GM12878 (cell line): ENCODE measurements around the gene KATNB1. TPM values are rescaled to one million over a fixed set of nuclear protein-coding genes. Genes with fewer than 3 reads are reported as not detected.

Experiments
- ATAC-seq: fragments of 200-7000 bp; cut with Tn5 transposase; 3 replicates; pipeline ENCODE4 v1.9.1; 2020; ENCODE audit warnings: mild to moderate bottlenecking, moderate library complexity
- BruUV-seq: library from RNA; stranded (reverse); fragments of 400-500 nt; replicated peaks from 2 replicates; lab custom pipeline; 2021; lab: Mats Ljungman, UMichigan
- CTCF ChIA-PET: fragments of 300-600 bp; sonication (Branson Sonifier 250); formaldehyde crosslinking; extraction: SDS; loops from one replicate; lab custom pipeline; 2021; ENCODE audit warnings: inconsistent platforms; lab: Yijun Ruan, JAX
- POLR2A ChIA-PET: fragments of 350-600 bp; formaldehyde crosslinking; extraction: SDS; loops from one replicate; lab custom pipeline; 2021; ENCODE audit warnings: inconsistent platforms; lab: Charles Lee
- RAD21 ChIA-PET: fragments of 300-600 bp; sonication (Branson Sonifier 250); formaldehyde crosslinking; loops from one replicate; lab custom pipeline; 2023; ENCODE audit warnings: antibody characterized with exemption; ENCODE audit not compliant: unreplicated experiment; lab: Charles Lee
- SMC1A ChIA-PET: fragments of 300-600 bp; sonication (Branson Sonifier 250); formaldehyde crosslinking; loops from one replicate; lab custom pipeline; 2023; ENCODE audit not compliant: unreplicated experiment, uncharacterized antibody; lab: Charles Lee
- DNase-seq: peaks from one replicate; pipeline ENCODE4 v3.0.0-alpha.2; 2011; ENCODE audit warnings: low read depth, low spot score
- FAIRE-seq: peaks from 3 replicates; lab custom pipeline; 2011; peaks lifted over from hg19 to GRCh38; lab: Jason Lieb, UNC
- H2AFZ ChIP-seq: 2 replicates; pipeline ENCODE4 v1.6.0; 2011; ENCODE audit warnings: low read depth, low read length, control low read depth; ENCODE audit not compliant: control insufficient read depth
- H3K27ac ChIP-seq: 2 replicates; pipeline ENCODE4 v1.5.1; 2011; ENCODE audit warnings: control low read depth; ENCODE audit not compliant: control insufficient read depth, insufficient read depth
- H3K27me3 ChIP-seq, 2 experiments: replicated peaks in 1 of 2; 2 replicates each; pipeline versions ENCODE4 v1.6.0 to v1.6.1; 2011; ENCODE audit warnings: low read length in 1 of 2; ENCODE audit not compliant: control insufficient read depth in 2 of 2, insufficient read depth in 2 of 2
- H3K36me3 ChIP-seq, 2 experiments: 2 replicates each; pipeline ENCODE4 v1.5.1; 2011; ENCODE audit warnings: low read length in 1 of 2; ENCODE audit not compliant: control insufficient read depth in 2 of 2, insufficient read depth in 2 of 2
- H3K4me1 ChIP-seq: 2 replicates; pipeline ENCODE4 v1.6.1; 2011; ENCODE audit warnings: mild to moderate bottlenecking, low read length, moderate library complexity, mixed read lengths; ENCODE audit not compliant: control insufficient read depth, insufficient read depth
- H3K4me2 ChIP-seq: 2 replicates; pipeline ENCODE4 v1.6.0; 2011; ENCODE audit warnings: control low read depth; ENCODE audit not compliant: control insufficient read depth, insufficient read depth
- H3K4me3 ChIP-seq: fragments of 200-600 bp; sonication (generic); 2 replicates; pipeline ENCODE4 v1.5.1; 2016
- H3K79me2 ChIP-seq: 2 replicates; pipeline ENCODE4 v1.6.0; 2011; ENCODE audit warnings: low read length; ENCODE audit not compliant: control insufficient read depth, insufficient read depth
- H3K9ac ChIP-seq: 2 replicates; pipeline ENCODE4 v1.8.0; 2011; ENCODE audit warnings: low read length, control low read depth, mixed read lengths; ENCODE audit not compliant: control insufficient read depth, insufficient read depth
- H3K9me3 ChIP-seq: replicated peaks from 3 replicates; pipeline ENCODE4 v1.5.1; 2011; ENCODE audit warnings: mild to moderate bottlenecking, low read length; ENCODE audit not compliant: control insufficient read depth, insufficient read depth
- H4K20me1 ChIP-seq: 2 replicates; pipeline ENCODE4 v1.6.0; 2011; ENCODE audit not compliant: control insufficient read depth, insufficient read depth
- ASH2L ChIP-seq: fragments of 300-600, 200-600 bp; sonication (generic); IDR thresholded peaks from 2 replicates; pipeline ENCODE4 v1.6.1; 2017; ENCODE audit warnings: low read depth, mild to moderate bottlenecking, borderline replicate concordance
- BCL11A ChIP-seq: IDR thresholded peaks from 2 replicates; pipeline ENCODE4 v1.6.1; 2011; ENCODE audit warnings: low read depth, low read length
- BHLHE40 ChIP-seq, 2 experiments: fragments of 450-650 bp in 1 of 2; IDR thresholded peaks; 2 replicates each; pipeline ENCODE4 v1.6.1; 2011 to 2017; ENCODE audit warnings: low read depth in 2 of 2, borderline replicate concordance in 1 of 2, improper control_type of control experiment in 1 of 2, low read length in 1 of 2, mild to moderate bottlenecking in 1 of 2
- BRCA1 ChIP-seq: IDR thresholded peaks from 2 replicates; pipeline ENCODE4 v1.6.1; 2011; ENCODE audit warnings: low read depth, low read length, improper control_type of control experiment
- CBFB ChIP-seq: IDR thresholded peaks from 2 replicates; pipeline ENCODE4 v1.6.1; 2016; ENCODE audit warnings: antibody characterized with exemption, low read depth
- CEBPB ChIP-seq, 2 experiments: fragments of 150-350 bp in 1 of 2; IDR thresholded peaks; 2 replicates each; pipeline ENCODE4 v1.6.1; 2012 to 2014; ENCODE audit warnings: low read depth in 2 of 2, low read length in 2 of 2, borderline replicate concordance in 1 of 2, inconsistent platforms in 1 of 2
- EED ChIP-seq: sonication (generic); IDR thresholded peaks from 2 replicates; pipeline ENCODE4 v1.6.1; 2016; ENCODE audit warnings: antibody characterized with exemption, low read depth
- FOS ChIP-seq: IDR thresholded peaks from 3 replicates; pipeline ENCODE4 v1.6.1; 2011; ENCODE audit warnings: borderline replicate concordance; ENCODE audit not compliant: insufficient read length; ENCODE audit errors: extremely low read depth
- HDAC2 ChIP-seq: fragments of 200-600 bp; sonication (generic); IDR thresholded peaks from 2 replicates; pipeline ENCODE4 v1.6.1; 2017
- JUND ChIP-seq: IDR thresholded peaks from 2 replicates; pipeline ENCODE4 v1.6.1; 2012; ENCODE audit warnings: low read depth, mild to moderate bottlenecking, low read length, improper control_type of control experiment, moderate library complexity
- MEF2A ChIP-seq: IDR thresholded peaks from 2 replicates; pipeline ENCODE4 v1.6.1; 2011; ENCODE audit warnings: low read depth, mild to moderate bottlenecking, low read length, moderate library complexity; ENCODE audit not compliant: insufficient read depth
- NFYA ChIP-seq: IDR thresholded peaks from 2 replicates; pipeline ENCODE4 v1.6.1; 2011; ENCODE audit warnings: low read depth, mild to moderate bottlenecking, low read length, improper control_type of control experiment, borderline replicate concordance
- STAT1 ChIP-seq: fragments of 450-650 bp; conservative IDR thresholded peaks from 2 replicates; pipeline ENCODE4 v1.6.1; 2014; ENCODE audit warnings: antibody characterized with exemption, mild to moderate bottlenecking
- WGBS: methylation state at CpG from one replicate; pipeline ENCODE4 v1.1.6; 2016; ENCODE audit warnings: low lambda C conversion rate; ENCODE audit not compliant: insufficient replicate concordance, insufficient coverage; ENCODE audit errors: missing lambda C conversion rate; 5-methylcytosine and 5-hydroxymethylcytosine counted together
- in situ Hi-C: fragments of 300-500 bp; cut with MboI; formaldehyde crosslinking; loops from 9 replicates; pipeline ENCODE4 v1.14.3; 2018; ENCODE audit warnings: mixed read lengths
- intact Hi-C: fragments of 100-400 bp; cut with micrococcal nuclease; formaldehyde crosslinking; loops from one replicate; pipeline ENCODE4 v1.14.2; 2022; ENCODE audit not compliant: unreplicated experiment
- polyA plus RNA-seq, 11 experiments: library from polyadenylated mRNA; depleted of rRNA in 4 of 11; unstranded in 6 of 11; stranded (reverse) in 5 of 11; fragments of >200 nt; fragmentation: Nextera tagmentation in 4 of 11; fragmentation: Illumina TruSeq in 1 of 11; extraction: Ambion mirVana in 4 of 11; extraction: Trizol in 1 of 11; gene quantifications; 1 replicate in 1 of 11; 2 replicates in 10 of 11; pipeline versions ENCODE4 v1.2.1 to v1.2.3, GENCODE V29; 2011 to 2016; ENCODE audit warnings: inconsistent platforms in 2 of 11, missing spikeins in 2 of 11, low read depth in 1 of 11
- total RNA-seq, 4 experiments: library from RNA; depleted of rRNA in 3 of 4; stranded (reverse); fragments of >200 nt in 3 of 4; fragmentation: Illumina TruSeq in 1 of 4; extraction: Trizol in 1 of 4; gene quantifications; 2 replicates each; pipeline versions ENCODE4 v1.2.1 to v1.2.3, GENCODE V29; 2013 to 2021
- TF ChIP-seq, protein P1 (sequence below): fragments of 450-650 bp; formaldehyde crosslinking; IDR thresholded peaks from 2 replicates; pipeline ENCODE4 v1.5.0; 2022; ENCODE audit warnings: mild to moderate bottlenecking, missing genetic modification characterization
- TF ChIP-seq, protein P2 (sequence below): fragments of 450-650 bp; IDR thresholded peaks from 2 replicates; pipeline ENCODE4 v1.6.1; 2016; ENCODE audit warnings: mild to moderate bottlenecking
- TF ChIP-seq, protein P3 (sequence below): fragments of 450-650 bp; IDR thresholded peaks from 2 replicates; pipeline ENCODE4 v1.6.1; 2017; ENCODE audit warnings: mild to moderate bottlenecking, low read depth, inconsistent platforms; ENCODE audit not compliant: poor library complexity, severe bottlenecking

KATNB1 gene
- total and polyA plus RNA-seq, 10 of the 15 experiments (the other 5 are each of a cell fraction or from before 2014, with no cell fraction given), result 0.71 to 46.5 (median 19.5) TPM

DNA sequence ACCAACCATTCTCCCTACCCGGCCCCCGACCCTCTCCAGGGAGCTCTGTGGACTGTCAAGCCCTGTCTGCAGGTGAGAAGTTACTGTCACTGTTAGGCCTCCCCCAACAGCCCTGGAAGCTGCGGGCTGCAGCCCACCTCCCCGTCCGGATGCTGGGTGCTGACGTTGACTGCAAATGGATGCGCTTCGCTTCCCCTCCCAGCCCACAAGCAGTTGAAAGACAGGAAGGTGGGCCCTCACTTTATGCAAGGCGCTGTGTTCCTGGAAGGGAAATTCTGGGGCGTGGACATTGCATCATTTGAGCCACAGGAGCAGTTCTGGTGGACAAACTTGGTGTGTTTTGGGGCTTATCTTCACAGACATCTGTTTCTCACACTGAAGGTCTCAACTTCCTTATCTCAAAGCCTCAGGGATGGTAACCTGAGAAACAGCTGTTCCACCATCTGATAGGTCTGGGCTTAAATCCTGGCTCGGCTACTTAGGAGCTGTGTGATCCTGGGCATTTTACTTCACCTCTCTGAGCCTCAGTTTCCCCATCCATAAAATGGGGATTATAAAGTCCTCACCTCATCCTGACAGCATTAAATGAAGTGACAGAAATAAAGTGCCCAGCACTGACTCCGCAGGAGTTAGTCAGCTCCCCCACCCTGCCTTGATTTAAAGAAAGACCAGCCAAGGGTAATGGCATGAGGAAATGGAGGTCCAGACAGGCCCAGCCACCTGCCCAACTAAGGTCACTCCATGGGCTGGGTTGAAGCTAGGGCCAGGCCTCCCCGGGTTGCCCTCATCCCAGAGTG is 45.6 kb upstream of the KATNB1 start:
- Histone ChIP-seq H4K20me1 (no peaks in the 10 kb centered on the region), H3K9me3 (no peaks in the 10 kb centered on the region), H3K9ac (no peak overlapping the region; the same call in 1 of the 2 replicates), H3K4me2 (peak overlapping the region; percentile 10), H2AFZ (peak overlapping the region; percentile 75), H3K36me3 (no peaks in the 10 kb centered on the region), H3K27me3 (no peaks in the 10 kb centered on the region), H3K4me1 (peaks cover 17% of the 10 kb centered on the region), H3K79me2 (no peaks in the 10 kb centered on the region), H3K27ac (no peak overlapping the region), H3K4me3 (0 out of 2 replicates have a peak overlapping the region, but pooled peaks have one; percentile 6)
- 12% methylated on average over 13 of the region's 13 CpGs for WGBS
- intact Hi-C loops, result loop anchor here (2.0 kb wide), 1 partner anchor 45 kb away; the partner anchor contains the start of gene KATNB1
- SMC1A ChIA-PET, result interaction anchor here (0.5 to 1.8 kb wide), 4 partner anchors 10 to 1041 kb away, joined by 3 to 7 read pairs (median 3); no protein-coding TSS in a partner anchor
- in situ Hi-C loops, result no loop called here
- POLR2A ChIA-PET, result interaction anchor here (0.7 to 2.6 kb wide), 2 partner anchors 45 to 119 kb away, joined by 3 to 10 read pairs; partner anchors contain the start of gene KATNB1
- CTCF ChIA-PET, result interaction anchor here (0.7 to 1.1 kb wide), 5 partner anchors 30 to 114 kb away, joined by 3 to 5 read pairs (median 3); no protein-coding TSS in a partner anchor
- BruUV-seq, result no TSS peak
- DNase-seq, result peak; percentile 57
- RAD21 ChIA-PET, result interaction anchor here (1.3 kb wide), 1 partner anchor 80 kb away, joined by 3 read pairs; no protein-coding TSS in a partner anchor
- peak; percentile 95 for FAIRE-seq
- peak; percentile 88 for ATAC-seq
- TF ChIP-seq ASH2L (no peak), JUND (no peak), MEF2A (no peak), EED (peak; percentile 78), STAT1 (no peak), BCL11A (0 out of 2 replicates have a peak, but pooled peaks have one; percentile 6), BHLHE40 (IDR thresholded peaks at IDR 0.05; ENCODE audit: borderline replicate concordance in 1 of 2, low read depth in 2 of 2, low read length in 1 of 2) (no peak), CBFB (0 out of 2 replicates have a peak, but pooled peaks have one; percentile 17), CEBPB (IDR thresholded peaks at IDR 0.05; ENCODE audit: borderline replicate concordance in 1 of 2, low read depth in 2 of 2, low read length in 2 of 2) (peak in 1 of 2 experiments; percentile 59; a peak in 2 of 4 replicates), NFYA (no peak), BRCA1 (no peak), FOS (no peak), HDAC2 (no peak)
- TF ChIP-seq, protein P1, sequence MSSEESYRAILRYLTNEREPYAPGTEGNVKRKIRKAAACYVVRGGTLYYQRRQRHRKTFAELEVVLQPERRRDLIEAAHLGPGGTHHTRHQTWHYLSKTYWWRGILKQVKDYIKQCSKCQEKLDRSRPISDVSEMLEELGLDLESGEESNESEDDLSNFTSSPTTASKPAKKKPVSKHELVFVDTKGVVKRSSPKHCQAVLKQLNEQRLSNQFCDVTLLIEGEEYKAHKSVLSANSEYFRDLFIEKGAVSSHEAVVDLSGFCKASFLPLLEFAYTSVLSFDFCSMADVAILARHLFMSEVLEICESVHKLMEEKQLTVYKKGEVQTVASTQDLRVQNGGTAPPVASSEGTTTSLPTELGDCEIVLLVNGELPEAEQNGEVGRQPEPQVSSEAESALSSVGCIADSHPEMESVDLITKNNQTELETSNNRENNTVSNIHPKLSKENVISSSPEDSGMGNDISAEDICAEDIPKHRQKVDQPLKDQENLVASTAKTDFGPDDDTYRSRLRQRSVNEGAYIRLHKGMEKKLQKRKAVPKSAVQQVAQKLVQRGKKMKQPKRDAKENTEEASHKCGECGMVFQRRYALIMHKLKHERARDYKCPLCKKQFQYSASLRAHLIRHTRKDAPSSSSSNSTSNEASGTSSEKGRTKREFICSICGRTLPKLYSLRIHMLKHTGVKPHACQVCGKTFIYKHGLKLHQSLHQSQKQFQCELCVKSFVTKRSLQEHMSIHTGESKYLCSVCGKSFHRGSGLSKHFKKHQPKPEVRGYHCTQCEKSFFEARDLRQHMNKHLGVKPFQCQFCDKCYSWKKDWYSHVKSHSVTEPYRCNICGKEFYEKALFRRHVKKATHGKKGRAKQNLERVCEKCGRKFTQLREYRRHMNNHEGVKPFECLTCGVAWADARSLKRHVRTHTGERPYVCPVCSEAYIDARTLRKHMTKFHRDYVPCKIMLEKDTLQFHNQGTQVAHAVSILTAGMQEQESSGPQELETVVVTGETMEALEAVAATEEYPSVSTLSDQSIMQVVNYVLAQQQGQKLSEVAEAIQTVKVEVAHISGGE (CRISPR knock-in tag), result no peak
- TF ChIP-seq, protein P2, sequence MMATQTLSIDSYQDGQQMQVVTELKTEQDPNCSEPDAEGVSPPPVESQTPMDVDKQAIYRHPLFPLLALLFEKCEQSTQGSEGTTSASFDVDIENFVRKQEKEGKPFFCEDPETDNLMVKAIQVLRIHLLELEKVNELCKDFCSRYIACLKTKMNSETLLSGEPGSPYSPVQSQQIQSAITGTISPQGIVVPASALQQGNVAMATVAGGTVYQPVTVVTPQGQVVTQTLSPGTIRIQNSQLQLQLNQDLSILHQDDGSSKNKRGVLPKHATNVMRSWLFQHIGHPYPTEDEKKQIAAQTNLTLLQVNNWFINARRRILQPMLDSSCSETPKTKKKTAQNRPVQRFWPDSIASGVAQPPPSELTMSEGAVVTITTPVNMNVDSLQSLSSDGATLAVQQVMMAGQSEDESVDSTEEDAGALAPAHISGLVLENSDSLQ, result peak; percentile 77
- TF ChIP-seq, protein P3, sequence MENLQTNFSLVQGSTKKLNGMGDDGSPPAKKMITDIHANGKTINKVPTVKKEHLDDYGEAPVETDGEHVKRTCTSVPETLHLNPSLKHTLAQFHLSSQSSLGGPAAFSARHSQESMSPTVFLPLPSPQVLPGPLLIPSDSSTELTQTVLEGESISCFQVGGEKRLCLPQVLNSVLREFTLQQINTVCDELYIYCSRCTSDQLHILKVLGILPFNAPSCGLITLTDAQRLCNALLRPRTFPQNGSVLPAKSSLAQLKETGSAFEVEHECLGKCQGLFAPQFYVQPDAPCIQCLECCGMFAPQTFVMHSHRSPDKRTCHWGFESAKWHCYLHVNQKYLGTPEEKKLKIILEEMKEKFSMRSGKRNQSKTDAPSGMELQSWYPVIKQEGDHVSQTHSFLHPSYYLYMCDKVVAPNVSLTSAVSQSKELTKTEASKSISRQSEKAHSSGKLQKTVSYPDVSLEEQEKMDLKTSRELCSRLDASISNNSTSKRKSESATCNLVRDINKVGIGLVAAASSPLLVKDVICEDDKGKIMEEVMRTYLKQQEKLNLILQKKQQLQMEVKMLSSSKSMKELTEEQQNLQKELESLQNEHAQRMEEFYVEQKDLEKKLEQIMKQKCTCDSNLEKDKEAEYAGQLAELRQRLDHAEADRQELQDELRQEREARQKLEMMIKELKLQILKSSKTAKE, result no peak
